ENCODE results near the gene DDN.

DDN gene

GRCh38 chr12:48999371-49000131 lies at the start of gene DDN:
DDN (minus strand) TSS chr12:48999375; CDS start chr12:48999287, 88 bp downstream.
- in situ Hi-C loops (cut with MboI; ENCODE audit: low pct_unique_long_range_greater_than_20kb, low sequenced_read_pairs, unreplicated experiment) = no loop called here
- DNase-seq (ENCODE audit: low spot score) = peak; percentile 87
- no peak for TF ChIP-seq CTCF (IDR thresholded peaks at IDR 0.05; ENCODE audit: extremely low read depth, insufficient read depth, missing control alignments)

GRCh38 chr12:49048953-49049352 lies 49.8 kb upstream of the DDN start:
- no peak for DNase-seq (ENCODE audit: low spot score)
- in situ Hi-C loops (cut with MboI; ENCODE audit: low pct_unique_long_range_greater_than_20kb, low sequenced_read_pairs, unreplicated experiment) = no loop called here
- no peak for TF ChIP-seq CTCF (IDR thresholded peaks at IDR 0.05; ENCODE audit: extremely low read depth, insufficient read depth, missing control alignments)

- TF ChIP-seq CTCF (IDR thresholded peaks at IDR 0.05; ENCODE audit: extremely low read depth, insufficient read depth, missing control alignments) = no peak
- DNase-seq (ENCODE audit: low spot score) = no peak
- in situ Hi-C loops (cut with MboI; ENCODE audit: low pct_unique_long_range_greater_than_20kb, low sequenced_read_pairs, unreplicated experiment) = no loop called here
Measured at GRCh38 chr12:49046129-49046895, 47.1 kb upstream of the DDN start.

GRCh38 chr12:49044660-49045059 lies 45.5 kb upstream of the DDN start:
- in situ Hi-C loops (cut with MboI; ENCODE audit: low pct_unique_long_range_greater_than_20kb, low sequenced_read_pairs, unreplicated experiment) = no loop called here
- no peak for DNase-seq (ENCODE audit: low spot score)
- no peak for TF ChIP-seq CTCF (IDR thresholded peaks at IDR 0.05; ENCODE audit: extremely low read depth, insufficient read depth, missing control alignments)

- peak; percentile 80 for TF ChIP-seq CTCF (IDR thresholded peaks at IDR 0.05; ENCODE audit: extremely low read depth, insufficient read depth, missing control alignments)
- in situ Hi-C loops (cut with MboI; ENCODE audit: low pct_unique_long_range_greater_than_20kb, low sequenced_read_pairs, unreplicated experiment) = no loop called here
- DNase-seq (ENCODE audit: low spot score) = peak; percentile 88
Measured at GRCh38 chr12:49043856-49044258, 44.7 kb upstream of the DDN start.

- in situ Hi-C loops (cut with MboI; ENCODE audit: low pct_unique_long_range_greater_than_20kb, low sequenced_read_pairs, unreplicated experiment) = no loop called here
Measured at GRCh38 chr12:49043241-49043640, 44.1 kb upstream of the DDN start.

More at GRCh38 chr12:49043241-49043640, 44.1 kb upstream of the DDN start:
- TF ChIP-seq CTCF (IDR thresholded peaks at IDR 0.05; ENCODE audit: extremely low read depth, insufficient read depth, missing control alignments) = no peak
- no peak for DNase-seq (ENCODE audit: low spot score)

Data from GM13977 (cell line).